ENCODE data around the gene FUS.
"Not testable (repeated sequence)": the region's sequence is repeated elsewhere in the genome, so short reads cannot be mapped to it uniquely, and the experiment has no call there.

The FUS gene

DNA sequence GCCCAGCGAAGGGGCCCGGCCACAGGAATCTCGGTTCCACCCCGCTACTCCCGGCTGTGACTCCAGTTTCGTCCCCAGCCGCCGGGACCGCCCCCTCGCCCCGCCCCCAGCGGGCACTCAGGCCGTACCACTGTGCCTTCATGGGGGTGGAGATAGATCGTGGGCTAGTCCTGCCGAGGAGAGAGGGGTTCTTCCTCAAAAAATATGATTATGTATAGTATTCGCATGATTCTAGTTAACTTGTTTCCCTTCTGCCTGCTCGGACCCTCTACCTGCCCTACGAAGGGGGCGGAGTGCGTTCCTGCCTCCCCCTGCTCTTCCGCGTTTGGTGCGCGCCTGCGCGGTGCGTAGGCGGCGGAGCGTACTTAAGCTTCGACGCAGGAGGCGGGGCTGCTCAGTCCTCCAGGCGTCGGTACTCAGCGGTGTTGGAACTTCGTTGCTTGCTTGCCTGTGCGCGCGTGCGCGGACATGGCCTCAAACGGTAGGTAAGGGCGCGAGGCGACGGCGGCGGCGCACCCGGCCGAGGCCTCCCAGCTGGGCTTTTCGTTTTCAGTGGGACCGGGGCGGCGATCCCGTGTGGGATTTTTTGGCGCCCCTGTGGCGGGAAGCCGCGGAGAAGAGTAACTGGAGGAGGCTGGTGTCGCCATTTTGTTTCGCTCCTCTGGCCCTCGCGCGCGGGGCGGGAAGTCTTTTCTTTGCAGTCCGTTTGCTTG, at the start of gene FUS:
TSS of gene FUS (plus strand) at position 393 of the 713 bp plus-strand sequence. CDS start at position 469, 76 bp downstream.
- peak; percentile 91 to 100 for DNase-seq

DNA sequence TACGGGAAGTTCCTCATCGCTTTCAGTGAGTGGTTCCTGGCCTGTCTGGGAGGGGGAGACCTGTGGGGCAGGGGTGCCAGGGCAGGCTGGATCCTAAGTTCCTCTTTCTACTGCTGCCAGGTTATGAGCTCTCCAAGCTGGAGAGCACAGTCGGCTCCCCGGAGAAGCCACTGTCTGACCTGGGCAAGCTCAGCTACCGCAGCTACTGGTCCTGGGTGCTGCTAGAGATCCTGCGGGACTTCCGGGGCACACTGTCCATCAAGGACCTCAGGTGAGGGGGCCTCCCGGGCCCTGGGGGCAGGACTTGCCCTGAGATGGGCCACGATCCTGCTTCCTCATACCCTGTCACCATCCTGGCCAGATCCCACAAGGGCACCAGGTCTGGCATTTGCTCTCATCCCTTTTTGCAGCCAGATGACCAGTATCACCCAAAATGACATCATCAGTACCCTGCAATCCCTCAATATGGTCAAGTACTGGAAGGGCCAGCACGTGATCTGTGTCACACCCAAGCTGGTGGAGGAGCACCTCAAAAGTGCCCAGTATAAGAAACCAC, 49.5 kb upstream of the FUS start:
- no peak for DNase-seq

DNA sequence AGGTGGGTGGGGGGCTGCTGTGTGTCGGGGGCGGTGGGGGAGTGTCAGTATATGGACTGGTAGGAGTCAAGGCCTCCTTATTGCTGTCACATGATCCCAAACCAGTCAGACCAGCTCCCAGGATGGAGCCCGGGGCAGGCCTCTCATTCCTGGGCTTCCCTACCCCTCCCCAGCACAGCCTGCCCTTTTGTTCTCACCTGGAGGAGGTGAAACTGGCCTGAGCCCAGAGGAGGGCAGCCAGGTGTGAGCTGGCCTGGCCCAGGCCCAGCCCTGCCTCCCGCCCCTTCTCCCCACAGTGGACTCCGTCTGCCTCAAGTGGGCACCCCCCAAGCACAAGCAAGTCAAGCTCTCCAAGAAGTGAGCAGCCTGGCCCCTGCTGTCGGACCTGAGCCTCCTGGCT, 49.0 kb upstream of the FUS start:
- DNase-seq, result no peak

DNA sequence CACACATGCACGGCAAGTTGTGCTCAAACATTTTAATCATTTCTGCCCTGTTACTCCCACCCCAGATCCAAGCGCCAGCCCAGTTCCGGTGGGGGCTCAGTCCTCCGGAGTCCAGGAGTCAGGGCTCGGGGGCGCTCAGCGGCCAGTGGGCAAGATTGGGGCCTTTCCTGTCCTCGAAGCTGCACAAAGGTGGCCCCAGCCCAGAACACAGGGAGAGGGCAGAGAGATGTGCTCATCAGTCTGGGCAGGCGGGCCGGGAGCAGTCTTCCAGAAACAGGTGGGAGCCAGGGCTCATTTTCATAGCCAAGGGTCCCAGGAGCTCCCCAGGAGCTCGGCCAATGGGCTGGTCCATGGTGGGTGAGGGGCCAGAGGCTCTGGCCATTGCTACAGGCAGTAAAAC, 48.5 kb upstream of the FUS start:
- no peak for DNase-seq

DNA sequence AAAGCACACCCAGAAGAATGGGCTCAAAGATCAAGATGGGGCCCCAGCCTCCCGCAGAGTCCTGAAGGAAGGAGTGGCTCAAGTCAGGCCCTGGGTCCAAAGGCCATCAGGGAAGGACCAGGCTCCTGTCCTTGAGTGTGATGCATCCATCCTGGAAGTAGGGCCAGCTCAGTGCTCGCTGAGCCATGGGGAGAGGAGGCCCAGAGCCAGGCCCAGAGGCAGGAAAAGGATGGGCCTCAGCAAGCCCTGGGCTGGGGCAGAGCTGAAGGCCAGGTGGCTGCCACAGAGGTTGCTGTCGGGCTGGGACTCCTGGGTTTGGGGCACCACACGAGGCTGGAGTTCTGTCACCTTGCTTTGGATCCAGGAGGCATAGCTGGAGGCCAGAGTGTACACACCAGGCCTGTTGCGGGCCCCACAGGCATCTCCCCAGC, 48.1 kb upstream of the FUS start:
- no peak for DNase-seq

DNA sequence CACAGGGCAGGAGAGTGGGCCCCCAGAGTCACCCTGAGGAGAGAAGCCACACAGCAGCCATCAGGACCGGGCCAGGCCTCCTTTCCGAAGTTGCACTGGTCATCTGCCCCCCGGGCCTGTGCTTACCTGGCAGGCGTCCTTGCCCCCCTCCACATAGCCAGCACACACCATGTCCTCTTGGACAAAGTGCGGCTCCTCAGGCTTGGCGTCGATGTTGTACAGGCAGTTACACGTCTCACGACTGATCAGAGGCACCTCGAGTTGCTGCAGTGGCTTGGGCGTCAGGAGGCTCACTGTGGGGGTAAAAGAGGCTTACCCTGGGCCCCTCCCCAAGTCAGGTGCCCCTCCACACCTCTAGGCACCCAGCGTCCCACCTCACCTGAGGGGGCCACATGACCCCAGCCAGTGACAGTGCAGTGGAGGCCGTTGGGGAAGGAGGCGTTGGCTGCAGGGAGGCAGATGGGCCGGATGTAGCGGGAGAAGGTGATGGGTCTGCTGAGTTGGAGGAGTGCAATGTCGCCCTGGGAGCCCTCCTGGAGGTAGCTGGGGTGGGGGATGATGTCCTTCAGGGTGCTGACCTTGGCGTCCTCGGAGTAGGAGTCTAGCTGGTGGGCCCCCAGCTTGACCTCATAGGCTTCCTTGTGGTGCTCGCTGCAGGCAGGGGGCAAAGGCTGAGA, 47.5 kb upstream of the FUS start:
- no peak for DNase-seq

DNA sequence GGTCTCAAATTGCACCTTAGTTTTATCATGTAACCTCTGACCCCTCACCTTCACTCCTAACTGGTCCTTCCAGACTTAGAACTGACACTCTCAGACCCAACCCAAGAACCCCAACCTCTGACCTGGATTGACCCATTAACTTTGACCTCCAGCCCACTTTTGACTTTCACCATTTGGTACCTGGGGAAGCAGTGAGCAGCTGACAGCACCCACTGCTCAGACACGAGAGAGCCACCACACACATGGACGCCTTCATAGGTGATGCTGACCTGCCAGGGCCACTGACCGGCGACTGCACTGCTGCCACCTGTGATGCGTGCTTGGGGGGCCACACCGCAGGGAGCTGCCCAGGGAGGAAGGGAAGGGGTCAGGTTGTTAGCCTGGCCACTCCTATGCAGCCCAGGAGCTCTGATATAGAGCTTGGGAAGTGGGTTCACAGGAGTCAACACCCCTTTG, 46.9 kb upstream of the FUS start:
- no peak for DNase-seq

DNA sequence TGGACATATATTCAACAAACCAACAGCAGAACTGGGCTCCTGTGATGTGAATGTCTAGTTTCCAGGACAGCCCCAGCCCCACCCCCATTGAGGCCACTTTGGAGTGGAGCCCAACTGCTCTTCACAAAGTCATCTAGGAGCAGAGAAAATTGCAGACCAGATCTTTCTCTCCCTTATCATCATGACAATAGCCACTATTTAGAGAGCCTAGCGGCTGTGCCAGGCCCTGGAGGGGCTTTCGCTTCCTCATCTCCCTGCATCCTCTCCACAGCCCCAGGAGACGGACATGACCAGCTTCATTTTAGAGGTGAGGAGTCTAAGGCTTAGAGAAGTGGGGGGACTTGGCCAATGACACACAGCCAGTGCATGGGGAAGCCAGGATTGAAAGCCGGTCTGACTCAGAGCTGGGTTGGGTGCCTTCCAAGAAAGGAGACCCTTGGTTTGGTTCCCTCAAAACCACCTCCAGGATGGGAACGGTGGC, 45.8 kb upstream of the FUS start:
- DNase-seq, result no peak

DNA sequence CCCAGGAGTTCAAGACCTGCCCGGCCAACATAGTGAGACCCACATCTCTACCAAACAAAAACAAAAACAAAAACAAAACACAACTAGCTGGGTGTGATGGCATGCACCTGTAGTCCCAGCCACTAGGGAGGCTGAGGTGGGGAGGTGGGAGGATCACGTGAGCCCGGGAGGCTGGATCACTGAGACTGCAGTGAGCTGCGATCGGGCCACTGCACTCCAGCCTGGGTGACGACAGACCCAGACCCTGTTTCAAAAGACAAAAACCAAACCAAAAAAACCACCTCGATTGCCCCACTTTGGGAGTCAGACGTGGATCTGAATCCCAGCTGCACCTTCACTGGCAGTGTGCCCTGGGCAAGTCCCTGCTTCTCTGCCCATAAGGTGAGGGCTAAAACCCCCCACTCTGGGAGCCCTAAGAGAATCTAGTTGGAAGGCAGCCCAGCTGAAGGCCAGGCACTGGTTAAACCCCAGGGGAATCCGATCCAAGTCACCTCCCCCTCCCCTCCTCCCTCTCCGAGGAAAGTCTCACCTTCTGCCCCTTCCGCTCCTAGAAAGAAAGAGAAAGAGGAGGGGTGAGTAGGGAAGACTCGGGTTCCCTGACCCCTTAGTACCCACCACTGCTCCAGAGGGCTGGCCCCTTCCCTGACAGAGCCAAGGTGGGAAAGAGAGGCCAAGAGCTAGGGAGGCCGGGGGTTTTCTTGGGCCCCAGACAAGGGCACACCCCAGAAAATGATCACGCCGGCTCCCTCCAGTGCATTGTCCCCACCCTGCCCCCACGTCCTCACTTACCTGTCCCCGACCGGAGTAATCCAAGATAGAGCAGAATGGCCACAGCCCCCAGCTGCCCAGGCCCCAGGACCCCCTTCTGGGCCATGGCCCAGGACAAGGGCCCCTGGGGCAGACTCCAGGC, 45.1 kb upstream of the FUS start:
- no peak for DNase-seq

DNA sequence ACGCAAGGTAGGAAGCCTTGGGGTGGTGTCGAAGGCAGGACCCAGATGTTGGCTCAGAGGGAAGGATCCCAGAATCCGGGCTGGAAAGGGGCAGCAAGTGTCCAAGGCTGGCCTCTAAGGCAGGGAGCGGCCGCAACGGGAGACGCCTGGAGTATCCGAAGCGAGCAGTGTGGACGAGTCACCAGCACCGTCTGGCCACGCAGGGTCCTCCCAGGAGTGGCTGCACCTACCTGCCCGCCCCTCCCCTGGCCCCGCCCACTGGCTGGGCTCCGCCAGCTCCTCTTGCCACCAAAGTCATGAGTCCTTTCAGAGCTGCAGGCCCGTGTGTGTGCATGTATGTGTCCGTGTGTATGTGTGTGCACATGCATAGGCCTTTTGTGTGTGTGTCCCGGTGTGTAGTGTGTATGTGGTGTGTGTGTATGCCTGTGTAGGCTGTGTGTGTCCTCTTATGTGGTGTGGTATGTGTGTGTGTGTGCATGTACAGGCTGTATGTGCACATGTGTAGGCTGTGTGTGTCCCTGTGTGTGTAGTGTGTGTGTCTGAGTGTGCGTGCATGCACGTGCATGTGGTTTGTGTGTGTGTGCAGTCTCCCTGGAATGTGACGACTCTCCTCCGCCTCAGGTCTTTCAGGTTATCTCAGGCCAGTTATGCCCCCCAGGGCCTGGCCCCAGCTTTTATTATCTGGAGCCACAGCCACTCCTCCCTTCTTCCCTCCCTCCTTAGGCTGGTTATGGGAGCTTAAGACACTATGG, 44.2 kb upstream of the FUS start, which contains the start of gene PRSS8:
TSS of gene PRSS8 (minus strand) at position 193 of the 752 bp plus-strand sequence. CDS start 229 bp downstream, outside the sequence.
- DNase-seq, result no peak

DNA sequence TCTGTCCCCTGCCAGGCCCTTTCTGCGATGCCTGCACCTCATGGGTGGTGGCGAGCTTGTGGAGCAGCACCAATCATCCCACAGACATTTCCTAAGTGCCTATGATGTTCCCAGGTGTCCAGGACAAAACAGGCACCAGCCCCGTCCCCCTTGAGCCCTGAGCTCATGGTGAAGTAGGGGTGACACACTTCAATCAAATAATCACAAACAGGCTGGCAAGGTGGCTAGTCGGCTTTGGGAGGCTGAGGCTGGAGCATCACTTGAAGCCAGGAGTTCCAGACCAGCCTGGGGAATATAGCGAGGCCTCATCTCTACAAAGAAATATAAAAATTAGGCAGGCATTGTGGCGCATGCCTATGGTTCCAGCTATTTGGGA, 43.7 kb upstream of the FUS start:
- DNase-seq, result no peak

DNA sequence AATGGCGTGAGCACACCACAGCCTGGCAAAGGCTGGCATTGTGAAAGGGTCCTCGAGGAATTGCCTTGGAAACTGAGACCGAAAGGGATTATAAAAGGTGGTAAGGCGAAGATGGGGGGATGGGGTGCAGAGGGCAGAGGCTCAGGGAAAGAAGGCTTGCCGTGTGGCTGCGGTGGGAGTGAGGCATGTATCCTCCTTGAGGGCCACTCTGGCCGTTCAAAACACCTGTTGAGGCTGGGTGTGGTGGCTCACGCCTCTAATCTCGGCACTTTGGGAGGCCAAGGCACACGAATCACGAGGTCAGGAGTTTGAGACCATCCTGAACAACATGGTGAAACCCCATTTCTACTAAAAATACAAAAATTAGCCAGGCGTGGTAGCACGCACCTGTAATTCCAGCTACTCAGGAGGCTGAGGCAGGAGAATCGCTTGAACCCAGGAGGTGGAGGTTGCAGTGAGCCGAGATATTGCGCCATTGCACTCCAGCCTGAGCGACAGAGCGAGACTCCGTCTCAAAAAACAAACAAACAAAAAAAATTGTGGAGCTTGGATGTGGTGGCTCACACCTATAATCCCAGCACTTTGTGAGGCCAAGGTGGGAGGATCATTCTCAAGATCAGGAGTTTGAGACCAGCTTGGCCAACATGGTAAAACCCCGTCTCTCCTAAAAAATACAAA, 43.0 kb upstream of the FUS start:
- DNase-seq, result not testable (repeated sequence)

DNA sequence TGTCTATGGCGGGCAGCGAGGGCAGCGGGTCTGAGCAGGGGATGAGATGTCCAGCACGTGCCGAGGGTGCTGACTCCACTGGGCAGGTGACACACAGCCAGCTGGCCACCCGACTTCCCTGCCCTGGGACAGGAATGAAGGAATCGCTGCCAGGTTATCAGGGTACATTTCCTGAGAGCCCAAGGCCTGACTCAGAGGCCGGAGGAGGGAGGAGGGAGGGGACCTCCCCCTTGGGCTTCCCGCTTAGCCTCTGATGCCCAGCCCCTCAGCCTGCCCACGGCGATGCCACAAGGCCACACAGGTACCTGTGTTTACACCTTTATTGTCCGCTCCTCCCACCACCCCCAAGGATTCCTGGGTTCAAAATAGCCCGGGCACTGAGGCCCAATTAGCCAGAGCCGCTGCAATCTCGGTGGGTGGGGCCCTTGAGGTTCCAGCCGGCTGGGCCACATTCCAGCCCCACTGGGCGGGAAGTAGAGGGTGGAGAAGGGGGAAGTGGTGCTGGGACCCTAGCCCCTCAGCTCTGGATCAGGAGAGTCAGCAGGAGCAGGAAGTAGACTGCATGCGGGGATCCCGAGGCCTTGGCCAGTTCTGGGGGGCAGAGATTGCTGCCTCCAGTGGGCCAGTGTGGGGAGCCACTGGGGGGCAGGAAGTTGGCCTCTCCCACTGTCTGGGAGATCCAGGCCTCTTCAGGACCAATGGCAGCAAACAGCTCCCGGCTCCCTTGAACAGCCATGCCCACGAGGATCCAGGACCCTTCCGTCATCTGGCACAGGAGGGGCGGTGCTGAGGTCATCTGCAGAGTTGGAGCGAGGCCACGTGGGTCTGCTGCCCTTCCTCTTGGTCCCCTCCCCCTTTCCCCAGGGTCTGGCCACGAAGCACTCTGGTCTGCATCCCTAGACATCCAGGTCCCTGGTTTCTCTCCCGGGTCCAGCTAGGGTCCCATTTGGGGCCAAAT, 41.0 kb upstream of the FUS start:
- DNase-seq, result no peak

DNA sequence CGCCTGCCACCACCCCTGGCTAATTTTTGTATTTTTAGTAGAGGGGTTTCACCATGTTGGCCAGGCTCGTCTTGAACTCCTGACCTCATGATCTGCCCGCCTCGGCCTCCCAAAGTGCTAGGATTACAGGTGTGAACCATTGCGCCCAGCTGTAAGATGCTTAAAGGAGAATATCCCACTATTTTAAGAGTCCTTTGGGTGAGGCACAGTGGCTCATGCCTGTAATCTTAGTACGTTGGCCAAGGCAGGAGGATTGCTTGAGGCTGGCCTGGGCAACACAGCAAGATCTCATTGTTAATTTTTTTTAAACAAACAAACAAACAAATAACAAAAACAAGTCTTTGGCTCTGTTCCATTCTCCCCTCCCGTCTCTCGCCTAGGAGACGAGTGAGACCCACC, 38.9 kb upstream of the FUS start:
- not testable (repeated sequence) for DNase-seq

DNA sequence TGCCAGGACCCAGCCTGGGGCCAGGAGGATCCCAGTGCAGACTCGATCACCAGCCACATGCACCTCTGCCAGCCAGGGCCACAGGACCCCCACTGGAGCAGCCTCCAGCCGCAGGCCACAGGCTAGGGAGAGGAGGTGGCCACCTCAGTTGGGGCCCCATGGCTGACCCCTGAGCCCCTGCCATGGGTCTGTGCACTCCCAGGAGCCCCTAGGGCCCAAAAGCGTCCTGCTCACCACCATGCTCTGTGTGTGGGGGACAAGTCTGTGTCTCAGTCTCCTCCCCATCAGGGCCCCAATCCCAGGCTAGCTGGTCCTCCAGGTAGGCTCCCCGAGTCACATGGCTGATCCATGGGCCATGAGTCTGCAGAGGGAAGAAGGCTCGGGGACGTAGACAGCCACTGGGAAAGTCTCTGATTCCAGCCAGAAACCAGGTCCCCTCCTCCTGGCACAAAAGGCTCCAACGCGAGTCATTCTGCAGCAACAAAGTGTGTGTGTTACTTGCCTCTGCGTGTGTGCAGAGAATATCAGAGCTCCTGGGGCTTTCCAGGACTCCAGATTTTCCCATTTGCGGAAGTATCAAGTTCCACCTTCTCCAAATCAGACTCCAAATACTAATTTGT, 38.3 kb upstream of the FUS start:
- peak in 1 of 2 donors; percentile 50 for DNase-seq

DNA sequence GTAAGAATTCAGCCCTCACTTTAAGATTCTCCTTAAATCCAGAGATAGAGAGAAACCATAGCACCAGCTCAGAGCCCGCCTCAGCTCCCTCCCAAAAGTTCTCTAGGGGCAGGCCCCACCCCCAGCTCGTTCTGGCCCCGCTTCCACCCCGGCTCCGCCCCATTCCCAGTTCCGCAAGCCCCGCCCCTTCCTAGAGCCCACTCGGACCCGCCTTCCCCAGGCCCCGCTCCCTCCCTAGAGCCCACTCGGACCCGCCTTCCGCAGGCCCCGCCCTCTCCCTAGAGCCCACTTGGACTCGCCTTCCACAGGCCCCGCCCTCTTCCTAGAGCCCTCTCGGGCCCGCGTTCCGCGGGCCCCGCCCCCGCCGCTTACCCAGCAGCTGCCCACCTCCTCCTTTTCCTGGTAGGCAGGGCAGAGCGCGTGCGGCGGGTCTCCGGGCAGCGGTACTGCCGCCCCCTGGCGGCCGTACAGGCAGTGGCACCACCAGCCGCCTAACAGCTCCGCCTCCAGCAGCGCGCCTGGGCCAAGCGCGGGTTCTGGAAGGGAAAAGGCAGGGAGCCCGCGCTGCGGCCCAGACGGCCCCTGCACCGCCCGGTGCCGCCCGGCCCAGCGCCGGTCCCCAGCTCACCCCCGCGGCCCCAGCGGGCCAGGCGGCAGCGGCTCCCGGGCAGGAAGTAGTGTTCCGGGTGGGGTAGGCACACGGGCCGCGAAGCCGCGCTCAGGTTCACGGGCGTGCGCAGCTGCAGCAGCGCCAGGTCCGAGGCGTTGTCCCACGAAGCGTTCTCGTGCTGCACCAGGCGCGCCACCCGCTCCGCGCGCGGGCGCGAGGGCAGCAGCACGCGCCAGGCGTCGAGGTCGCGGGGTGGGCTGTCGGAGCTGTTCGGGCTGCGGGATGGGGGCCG, 37.6 kb upstream of the FUS start:
- DNase-seq, result peak; percentile 96 to 99

DNA sequence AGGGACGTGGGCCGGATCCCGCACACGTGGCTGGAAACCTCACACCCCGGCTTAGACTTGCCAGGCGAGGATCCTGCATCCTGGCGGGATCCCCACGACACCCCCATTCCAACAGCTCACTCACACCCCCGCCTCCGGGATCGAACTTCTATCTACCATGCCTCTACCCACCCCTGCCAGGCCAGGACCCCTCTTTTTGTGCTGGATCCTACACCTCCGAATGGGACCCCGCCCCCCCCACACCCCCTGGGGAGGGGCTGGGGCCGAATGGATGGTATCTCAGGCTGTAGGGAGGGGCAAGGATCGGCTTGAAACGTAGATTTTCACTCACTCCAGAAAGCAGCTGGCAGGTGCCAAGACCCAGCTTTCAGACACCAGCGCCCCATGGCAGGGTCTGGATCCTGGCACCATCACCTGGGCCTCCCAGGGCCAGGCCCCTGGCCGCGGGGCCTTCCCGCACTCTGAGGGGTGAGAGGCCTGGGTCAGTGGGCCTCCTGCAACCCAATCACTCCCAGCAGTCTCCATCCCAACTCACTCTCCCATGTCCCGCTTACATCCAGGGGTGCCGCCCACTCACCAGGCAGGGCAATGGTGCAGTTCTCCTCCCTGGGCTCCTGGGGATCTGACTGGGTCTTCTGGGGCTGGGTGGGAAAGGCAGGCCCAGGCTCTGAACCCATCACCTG, 36.8 kb upstream of the FUS start:
- DNase-seq, result no peak

DNA sequence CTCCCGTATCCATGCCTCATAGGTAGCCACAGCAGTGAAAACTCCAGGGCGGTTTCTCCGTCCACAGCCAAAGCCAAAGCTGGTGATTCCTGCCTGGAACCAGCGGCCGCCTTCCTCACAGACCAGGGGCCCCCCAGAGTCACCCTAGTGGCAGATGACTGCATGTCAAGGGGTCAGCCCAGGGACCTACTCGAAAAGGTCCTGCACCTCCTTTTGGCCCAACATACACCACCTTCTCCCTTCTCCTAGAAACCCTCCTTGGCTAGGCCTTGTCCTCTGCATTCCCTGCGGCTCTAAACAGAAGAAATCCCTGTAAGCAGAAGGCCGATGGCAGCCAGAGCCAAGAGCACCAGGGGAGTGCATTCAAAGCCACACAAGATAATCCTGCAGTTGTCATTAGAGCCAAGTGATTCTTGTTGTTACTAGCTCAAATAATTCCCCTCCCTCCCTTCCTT, 36.2 kb upstream of the FUS start:
- DNase-seq, result no peak
